IPS-15b (cell line): ENCODE data around the gene OSBPL10.
A peak's percentile ranks its signal among the peaks of the same experiment; 100 is the strongest.

ENCODE experiments used
- H3K27me3 ChIP-seq: one replicate; pipeline ENCODE4 v1.6.1; 2013; ENCODE audit warnings: low read length; ENCODE audit not compliant: control insufficient read depth, insufficient read depth
- H3K36me3 ChIP-seq: one replicate; pipeline ENCODE4 v1.6.1; 2013; ENCODE audit warnings: low read length; ENCODE audit not compliant: control insufficient read depth, insufficient read depth
- H3K4me1 ChIP-seq: one replicate; pipeline ENCODE4 v1.6.1; 2013; ENCODE audit warnings: mild to moderate bottlenecking, low read length; ENCODE audit not compliant: control insufficient read depth, insufficient read depth
- H3K4me3 ChIP-seq: one replicate; pipeline ENCODE4 v1.5.1; 2013; ENCODE audit warnings: low read depth, low read length
- H3K9ac ChIP-seq: one replicate; pipeline ENCODE4 v1.6.1; 2013; ENCODE audit warnings: low read depth, mild to moderate bottlenecking, low read length
- H3K9me3 ChIP-seq: one replicate; pipeline ENCODE4 v1.6.1; 2013; ENCODE audit warnings: mild to moderate bottlenecking, low read length; ENCODE audit not compliant: control insufficient read depth, insufficient read depth

The OSBPL10 gene

GRCh38 chr3:31968369-31968926, 12.6 kb downstream of the OSBPL10 start:
- Histone ChIP-seq H3K36me3 (no peaks in the 10 kb centered on the region), H3K27me3 (no peaks in the 10 kb centered on the region), H3K9me3 (no peaks in the 10 kb centered on the region), H3K9ac (no peak overlapping the region), H3K4me3 (no peak overlapping the region), H3K4me1 (peaks cover 15% of the 10 kb centered on the region)

DNA sequence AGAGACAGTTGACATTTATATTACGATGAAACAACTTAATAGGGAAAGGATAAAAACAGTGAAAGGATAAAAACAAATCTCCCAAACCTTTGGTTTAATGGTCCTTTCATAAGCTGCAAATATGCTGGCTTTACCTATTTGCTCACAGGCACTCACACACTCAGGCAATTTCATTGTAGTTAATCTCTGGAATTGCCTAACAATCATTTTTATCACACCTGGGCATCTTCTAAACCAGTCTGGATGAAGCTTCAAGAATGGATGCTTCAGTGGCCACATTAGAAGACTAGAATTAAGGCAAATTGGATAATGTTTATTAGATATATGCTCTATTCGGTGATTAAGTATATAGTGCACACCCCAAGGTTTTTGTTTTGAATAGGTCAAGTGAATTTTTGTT, 13.5 kb downstream of the OSBPL10 start:
- no peaks in the 10 kb centered on the region for H3K36me3 ChIP-seq
- H3K9ac ChIP-seq, result no peak overlapping the region
- H3K4me3 ChIP-seq, result no peak overlapping the region
- H3K4me1 ChIP-seq, result peaks cover 15% of the 10 kb centered on the region
- H3K27me3 ChIP-seq, result no peaks in the 10 kb centered on the region
- no peaks in the 10 kb centered on the region for H3K9me3 ChIP-seq

DNA sequence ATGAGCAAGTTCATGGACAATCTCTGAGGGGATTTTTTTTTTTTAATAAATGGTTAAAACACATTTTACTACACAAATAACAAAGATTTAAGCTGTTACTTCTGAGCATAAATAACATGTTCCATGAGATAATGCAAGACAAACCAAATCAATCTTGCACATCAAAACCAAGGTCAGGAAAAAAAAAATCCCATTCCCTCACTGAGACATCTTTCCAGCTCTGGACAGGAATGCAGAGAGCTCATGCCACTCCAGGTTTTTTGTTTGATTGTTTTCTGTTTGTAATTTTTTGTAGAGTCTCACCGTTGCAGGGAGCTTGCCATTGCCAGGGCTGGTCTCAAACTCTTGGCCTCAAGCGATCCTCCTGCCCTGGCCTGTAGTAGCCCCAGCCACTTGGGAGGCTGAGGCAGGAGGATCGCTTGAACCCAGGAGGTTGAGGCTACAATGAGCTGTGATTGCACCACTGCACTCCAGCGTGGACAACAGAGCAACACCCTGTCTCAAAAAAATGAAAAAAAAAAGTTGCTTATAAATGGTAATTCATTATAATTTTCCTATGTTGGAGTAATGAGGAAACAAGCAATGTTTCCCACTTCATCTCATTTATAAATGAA, 14.0 kb downstream of the OSBPL10 start:
- Histone ChIP-seq H3K4me3 (no peak overlapping the region), H3K36me3 (no peaks in the 10 kb centered on the region), H3K27me3 (no peaks in the 10 kb centered on the region), H3K9ac (no peak overlapping the region), H3K4me1 (peaks cover 15% of the 10 kb centered on the region), H3K9me3 (no peaks in the 10 kb centered on the region)

GRCh38 chr3:31962801-31963205, 18.3 kb downstream of the OSBPL10 start:
- Histone ChIP-seq H3K4me1 (peaks cover 21% of the 10 kb centered on the region), H3K36me3 (no peaks in the 10 kb centered on the region), H3K9me3 (no peaks in the 10 kb centered on the region), H3K4me3 (no peak overlapping the region), H3K9ac (no peak overlapping the region), H3K27me3 (no peaks in the 10 kb centered on the region)

DNA sequence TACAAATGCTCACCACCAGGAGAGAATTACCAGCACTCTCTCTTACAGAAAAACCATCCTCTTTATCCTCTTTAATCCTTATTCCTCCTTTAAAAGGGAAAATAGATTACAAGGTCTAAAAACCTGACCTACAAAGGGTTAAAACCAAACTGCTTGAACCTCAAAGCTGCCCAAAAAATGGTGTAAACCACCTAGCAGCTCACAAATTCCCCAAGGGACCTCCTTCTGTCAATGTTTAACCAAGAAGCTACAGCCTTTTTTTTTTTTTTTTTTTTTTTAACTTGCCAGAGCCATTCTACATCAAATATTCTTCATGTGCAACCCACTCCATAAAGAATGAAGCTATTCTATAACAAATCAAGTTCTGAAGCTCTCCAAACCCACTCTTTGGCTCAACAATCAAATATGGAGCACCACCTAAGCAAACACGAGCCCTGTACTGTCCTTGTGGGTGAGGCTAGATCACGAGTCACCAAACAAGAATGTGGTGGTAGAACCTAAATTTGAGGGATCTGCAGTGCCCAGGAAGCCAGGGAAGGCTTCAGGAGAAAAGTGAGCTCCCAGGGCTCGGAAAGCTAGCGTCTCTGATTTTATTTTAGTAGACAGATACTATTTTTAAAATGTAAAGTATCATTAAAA, 20.1 kb downstream of the OSBPL10 start:
- Histone ChIP-seq H3K36me3 (no peaks in the 10 kb centered on the region), H3K9me3 (no peaks in the 10 kb centered on the region), H3K27me3 (no peaks in the 10 kb centered on the region), H3K4me3 (peak overlapping the region; percentile 27), H3K9ac (peak overlapping the region; percentile 5), H3K4me1 (peaks cover 21% of the 10 kb centered on the region)

DNA sequence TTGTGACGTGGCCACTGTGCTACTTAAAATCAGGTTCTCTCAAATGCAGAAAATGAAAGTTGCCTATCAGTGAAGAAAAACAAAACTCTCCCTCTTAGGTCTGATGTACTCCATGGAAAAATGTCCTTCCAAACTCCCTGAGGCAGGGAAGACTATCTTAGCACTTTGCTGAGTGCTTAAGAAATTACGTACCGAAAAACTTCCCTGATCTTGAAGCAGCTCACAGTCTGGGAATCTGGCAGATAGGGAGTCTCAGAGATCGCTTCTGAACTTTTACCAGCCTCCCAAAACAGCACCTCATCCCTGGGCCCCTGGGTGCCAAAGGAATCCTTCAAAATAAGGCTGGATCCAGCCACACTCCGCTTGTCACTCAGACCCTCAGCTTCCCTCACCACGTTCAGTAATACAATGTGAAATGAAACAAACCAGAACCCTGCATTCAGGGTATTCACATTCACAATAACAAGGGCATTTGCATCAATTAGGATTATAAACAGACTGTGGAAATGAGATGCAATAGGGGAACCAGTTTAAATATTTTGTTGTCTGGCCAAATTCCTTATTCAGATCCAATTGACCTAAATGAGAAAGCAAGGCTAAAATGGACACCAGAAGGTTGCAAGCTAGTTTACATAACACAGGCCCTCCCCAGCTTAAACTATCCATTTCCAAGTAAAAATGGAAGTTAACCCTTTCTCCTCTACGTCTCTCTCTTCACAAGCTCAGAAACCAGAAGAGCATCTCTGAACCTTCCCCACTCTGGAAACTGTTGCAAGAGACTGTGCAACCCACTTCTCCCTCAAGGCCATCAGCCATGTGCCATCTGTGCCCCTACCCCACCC, 20.9 kb downstream of the OSBPL10 start:
- H3K36me3 ChIP-seq, result no peaks in the 10 kb centered on the region
- no peaks in the 10 kb centered on the region for H3K27me3 ChIP-seq
- H3K9me3 ChIP-seq, result peaks cover 3% of the 10 kb centered on the region
- peak overlapping the region; percentile 27 for H3K4me3 ChIP-seq
- no peak overlapping the region for H3K9ac ChIP-seq
- H3K4me1 ChIP-seq, result peaks cover 21% of the 10 kb centered on the region

DNA sequence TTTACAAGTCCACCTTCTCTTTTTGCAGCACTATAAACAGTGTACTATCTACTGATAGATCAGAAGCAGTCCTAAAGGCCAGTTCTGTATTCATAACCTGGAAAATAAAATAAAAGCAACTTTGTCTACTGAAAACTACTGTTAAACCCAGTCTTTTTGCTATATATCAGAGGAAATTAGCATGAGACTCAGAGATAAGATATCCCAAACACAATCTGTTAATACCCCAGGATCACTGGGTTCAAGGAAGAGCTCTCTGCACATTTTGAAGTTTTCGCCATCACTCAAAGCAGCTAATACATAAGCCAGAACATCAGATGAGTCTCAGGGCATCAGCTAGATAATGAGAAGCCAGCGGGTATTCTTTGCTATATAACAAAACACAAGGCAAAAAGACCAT, 21.8 kb downstream of the OSBPL10 start:
- H3K9ac ChIP-seq, result no peak overlapping the region
- H3K4me3 ChIP-seq, result peak overlapping the region; percentile 27
- H3K36me3 ChIP-seq, result no peaks in the 10 kb centered on the region
- peaks cover 21% of the 10 kb centered on the region for H3K4me1 ChIP-seq
- H3K9me3 ChIP-seq, result peaks cover 3% of the 10 kb centered on the region
- no peaks in the 10 kb centered on the region for H3K27me3 ChIP-seq

- no peak overlapping the region for H3K9ac ChIP-seq
- peaks cover 3% of the 10 kb centered on the region for H3K9me3 ChIP-seq
- H3K4me1 ChIP-seq, result peaks cover 21% of the 10 kb centered on the region
These were observed 22.3 kb downstream of the OSBPL10 start for GRCh38 chr3:31958701-31959152.

DNA sequence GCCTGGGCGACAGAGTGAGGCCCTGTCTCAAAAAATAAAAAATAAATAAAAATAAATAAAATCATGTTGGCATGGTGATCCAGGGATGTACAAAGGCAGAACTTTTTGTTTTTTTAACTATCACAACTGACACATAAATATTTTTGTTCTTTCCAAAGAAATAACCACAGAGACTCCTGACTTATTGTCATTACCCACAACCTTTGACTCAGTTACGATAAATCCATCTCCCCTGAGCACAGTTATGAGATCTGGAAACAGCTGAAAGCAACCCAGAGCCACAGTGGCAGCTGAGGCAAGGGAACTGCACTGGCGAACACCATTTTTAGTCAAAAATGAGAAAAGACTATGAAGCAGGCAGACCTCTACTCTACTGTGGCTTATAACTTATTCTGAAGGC, 24.0 kb downstream of the OSBPL10 start:
- Histone ChIP-seq H3K27me3 (no peaks in the 10 kb centered on the region), H3K9ac (no peak overlapping the region), H3K36me3 (no peaks in the 10 kb centered on the region), H3K4me1 (peaks cover 24% of the 10 kb centered on the region), H3K9me3 (peaks cover 3% of the 10 kb centered on the region), H3K4me3 (no peak overlapping the region)

More at GRCh38 chr3:31958701-31959152, 22.3 kb downstream of the OSBPL10 start:
- Histone ChIP-seq H3K36me3 (no peaks in the 10 kb centered on the region), H3K4me3 (no peak overlapping the region), H3K27me3 (no peaks in the 10 kb centered on the region)

- no peak overlapping the region for H3K4me3 ChIP-seq
- no peaks in the 10 kb centered on the region for H3K27me3 ChIP-seq
- H3K4me1 ChIP-seq, result peaks cover 16% of the 10 kb centered on the region
- H3K9ac ChIP-seq, result no peak overlapping the region
- no peaks in the 10 kb centered on the region for H3K36me3 ChIP-seq
- peaks cover 3% of the 10 kb centered on the region for H3K9me3 ChIP-seq
These were observed 25.5 kb downstream of the OSBPL10 start for GRCh38 chr3:31955581-31955980.

GRCh38 chr3:31953636-31954035, 27.4 kb downstream of the OSBPL10 start:
- H3K9me3 ChIP-seq, result peaks cover 3% of the 10 kb centered on the region
- peaks cover 3% of the 10 kb centered on the region for H3K4me1 ChIP-seq
- no peaks in the 10 kb centered on the region for H3K27me3 ChIP-seq
- H3K4me3 ChIP-seq, result no peak overlapping the region
- H3K9ac ChIP-seq, result no peak overlapping the region
- H3K36me3 ChIP-seq, result no peaks in the 10 kb centered on the region
